GM21360 (cell line): ENCODE measurements around the gene TCERG1L.

Experiments
- ATAC-seq: cut with Tn5 transposase; IDR thresholded peaks from one replicate; pipeline ENCODE4 v1.9.1; 2021; ENCODE audit warnings: mild to moderate bottlenecking, moderate library complexity; ENCODE audit not compliant: unreplicated experiment

Gene TCERG1L

DNA sequence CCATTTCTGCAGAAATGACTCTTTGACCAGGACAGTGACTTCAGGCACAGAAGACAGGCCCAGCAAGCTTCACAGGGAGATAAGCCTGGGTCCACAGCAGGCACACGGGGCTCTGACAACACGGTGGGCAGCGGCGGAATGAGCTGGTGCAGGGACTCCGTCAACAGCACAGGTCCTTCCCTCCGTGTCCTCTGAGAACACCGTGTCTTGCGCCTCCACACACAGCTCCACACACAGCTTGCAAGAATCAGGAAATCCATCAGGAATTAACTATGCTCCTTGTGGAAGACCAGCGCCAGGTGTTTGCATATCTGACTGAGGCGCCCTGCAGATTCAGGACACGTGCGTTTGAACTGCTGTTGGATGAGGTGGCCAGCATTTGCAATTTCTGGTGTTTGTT lies 39.6 kb downstream of the TCERG1L start:
- no peak for ATAC-seq

GRCh38 chr10:131271195-131271880 lies 40.2 kb downstream of the TCERG1L start:
- ATAC-seq: no peak

DNA sequence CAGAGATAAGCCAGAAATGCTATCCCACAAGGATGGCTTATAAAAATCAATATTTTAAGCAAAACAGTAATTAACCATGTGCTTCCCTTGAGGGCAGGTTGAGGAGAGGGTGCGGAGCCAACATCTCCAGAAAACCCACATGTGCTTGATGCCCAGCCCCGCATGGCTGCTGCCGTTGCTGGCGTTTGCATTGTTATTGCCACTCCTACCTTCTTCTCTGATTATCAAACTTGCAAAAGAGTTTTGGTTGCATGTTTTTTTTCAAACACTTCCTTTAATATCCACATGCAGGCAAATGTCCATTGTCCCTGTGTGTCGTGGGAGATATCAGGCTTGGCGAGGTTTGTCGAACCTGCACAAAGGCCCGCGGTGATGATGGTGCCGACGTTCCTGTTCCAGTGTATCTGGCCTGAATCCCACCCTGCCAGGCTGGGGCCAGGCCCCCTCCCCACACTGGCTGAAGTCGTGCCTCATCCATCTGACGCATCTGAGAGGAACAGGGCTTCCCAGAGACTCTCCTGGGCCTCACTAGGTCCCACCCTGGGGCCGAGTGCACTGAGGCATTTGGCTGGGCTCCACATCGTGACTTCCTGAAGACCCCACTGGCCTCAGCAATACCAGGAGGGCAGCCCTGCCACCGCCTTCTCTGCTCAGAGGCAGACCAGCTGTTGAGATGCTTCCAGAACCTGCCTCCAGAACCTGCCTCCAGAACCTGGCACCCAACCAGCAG lies 40.9 kb downstream of the TCERG1L start:
- ATAC-seq: no peak

- no peak for ATAC-seq
Measured at GRCh38 chr10:131269776-131270460, 41.6 kb downstream of the TCERG1L start.

- no peak for ATAC-seq
Measured at GRCh38 chr10:131267814-131268095, 43.8 kb downstream of the TCERG1L start.

- ATAC-seq: no peak
Measured at GRCh38 chr10:131266936-131267813, 44.3 kb downstream of the TCERG1L start.

DNA sequence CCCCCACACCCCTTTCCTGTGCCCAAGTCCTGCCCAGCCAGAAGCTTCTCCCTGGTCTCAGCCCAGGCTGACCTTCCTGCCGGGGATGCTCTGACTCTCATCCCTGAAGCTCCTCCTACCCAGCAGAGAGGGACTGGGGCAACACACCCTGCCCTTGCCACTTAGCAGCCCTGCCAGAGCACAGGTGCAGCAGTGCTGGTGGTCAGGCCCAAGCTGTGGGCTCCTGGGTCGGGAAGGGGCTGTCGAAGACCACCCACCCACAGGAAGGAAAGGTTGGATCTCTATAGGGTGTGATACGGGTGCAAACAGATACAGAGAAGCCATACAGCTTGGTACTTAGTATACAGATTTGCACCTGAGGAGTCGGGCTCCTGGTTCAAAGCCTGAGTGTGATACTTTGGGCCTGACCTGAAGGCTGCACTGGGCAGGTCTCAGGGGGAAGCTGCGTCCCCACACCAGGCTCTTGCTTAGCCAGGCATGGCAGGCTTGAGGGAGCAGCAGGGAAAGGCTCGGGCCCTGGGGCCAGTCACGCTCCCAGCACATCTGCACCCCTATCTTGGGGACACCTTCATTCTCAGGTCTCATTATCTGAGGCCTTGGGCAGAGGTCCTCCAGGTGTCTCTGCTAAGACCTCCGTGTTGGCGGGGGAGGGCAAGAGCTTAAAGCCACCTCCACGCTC lies 47.3 kb downstream of the TCERG1L start:
- ATAC-seq: no peak

GRCh38 chr10:131261890-131262475 lies 49.5 kb downstream of the TCERG1L start:
- ATAC-seq: no peak

- no peak for ATAC-seq
Measured at GRCh38 chr10:131260452-131261211, 50.9 kb downstream of the TCERG1L start.

- ATAC-seq: no peak
Measured at GRCh38 chr10:131260031-131260430, 51.5 kb downstream of the TCERG1L start.

DNA sequence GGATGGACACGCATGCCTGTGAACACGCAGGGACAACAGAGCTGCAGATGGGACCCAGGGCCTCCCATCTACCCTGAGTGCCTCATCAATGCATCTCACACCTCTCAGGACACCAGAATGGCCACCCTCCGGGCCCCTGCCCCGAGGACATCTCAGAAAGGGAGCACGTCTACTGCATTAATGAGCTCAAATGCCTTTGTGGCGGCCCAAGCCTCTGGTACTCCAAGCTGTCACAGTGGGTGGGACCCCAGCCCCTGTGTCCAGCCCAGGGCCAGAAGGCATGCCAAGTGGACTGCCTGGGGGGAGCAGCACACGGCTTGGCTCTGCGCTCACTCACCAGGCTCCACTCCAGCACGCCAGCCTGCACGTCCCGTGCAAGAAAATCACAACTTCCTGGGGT lies 52.0 kb downstream of the TCERG1L start:
- ATAC-seq: no peak

DNA sequence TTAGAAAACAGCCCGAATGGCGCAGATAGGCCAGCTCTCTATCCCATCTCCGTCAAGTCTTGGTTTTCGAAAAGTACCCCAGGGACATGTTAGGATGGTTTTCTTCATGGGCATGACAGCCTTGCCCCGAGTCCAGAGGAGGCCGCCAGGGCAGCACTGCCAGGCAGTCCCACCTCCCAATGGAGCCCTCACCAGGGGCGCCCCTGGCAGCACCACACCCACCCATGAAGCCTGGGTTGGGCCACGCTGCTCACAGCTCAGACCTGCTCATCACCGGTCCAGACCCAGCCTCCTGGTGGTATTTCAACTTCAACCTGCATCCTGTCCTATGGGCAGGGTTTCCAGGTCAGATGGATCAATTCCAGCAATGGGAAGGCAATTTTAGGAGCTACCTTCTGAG lies 53.3 kb downstream of the TCERG1L start:
- ATAC-seq: no peak

DNA sequence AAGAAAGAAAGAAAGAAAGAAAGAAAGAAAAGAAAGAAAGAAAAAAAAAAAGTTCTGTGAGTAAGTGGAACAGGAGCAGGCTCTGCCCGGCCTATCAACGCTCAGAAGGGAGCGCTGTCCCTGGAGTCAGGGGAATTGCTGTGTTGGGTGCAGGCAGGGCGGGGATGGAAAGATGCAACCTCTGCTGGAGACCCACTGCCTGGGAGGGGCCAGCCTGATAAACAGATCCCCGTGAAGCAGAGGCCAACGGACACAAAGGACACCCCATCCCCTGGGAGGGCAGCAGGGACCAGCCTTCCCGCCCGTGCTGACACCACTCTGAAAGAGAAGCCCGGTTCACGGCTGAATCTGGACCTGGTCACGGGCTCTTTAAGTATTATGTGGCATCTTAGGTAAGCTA lies 54.5 kb downstream of the TCERG1L start:
- ATAC-seq: no peak

GRCh38 chr10:131254859-131255252 lies 56.7 kb downstream of the TCERG1L start:
- no peak for ATAC-seq

DNA sequence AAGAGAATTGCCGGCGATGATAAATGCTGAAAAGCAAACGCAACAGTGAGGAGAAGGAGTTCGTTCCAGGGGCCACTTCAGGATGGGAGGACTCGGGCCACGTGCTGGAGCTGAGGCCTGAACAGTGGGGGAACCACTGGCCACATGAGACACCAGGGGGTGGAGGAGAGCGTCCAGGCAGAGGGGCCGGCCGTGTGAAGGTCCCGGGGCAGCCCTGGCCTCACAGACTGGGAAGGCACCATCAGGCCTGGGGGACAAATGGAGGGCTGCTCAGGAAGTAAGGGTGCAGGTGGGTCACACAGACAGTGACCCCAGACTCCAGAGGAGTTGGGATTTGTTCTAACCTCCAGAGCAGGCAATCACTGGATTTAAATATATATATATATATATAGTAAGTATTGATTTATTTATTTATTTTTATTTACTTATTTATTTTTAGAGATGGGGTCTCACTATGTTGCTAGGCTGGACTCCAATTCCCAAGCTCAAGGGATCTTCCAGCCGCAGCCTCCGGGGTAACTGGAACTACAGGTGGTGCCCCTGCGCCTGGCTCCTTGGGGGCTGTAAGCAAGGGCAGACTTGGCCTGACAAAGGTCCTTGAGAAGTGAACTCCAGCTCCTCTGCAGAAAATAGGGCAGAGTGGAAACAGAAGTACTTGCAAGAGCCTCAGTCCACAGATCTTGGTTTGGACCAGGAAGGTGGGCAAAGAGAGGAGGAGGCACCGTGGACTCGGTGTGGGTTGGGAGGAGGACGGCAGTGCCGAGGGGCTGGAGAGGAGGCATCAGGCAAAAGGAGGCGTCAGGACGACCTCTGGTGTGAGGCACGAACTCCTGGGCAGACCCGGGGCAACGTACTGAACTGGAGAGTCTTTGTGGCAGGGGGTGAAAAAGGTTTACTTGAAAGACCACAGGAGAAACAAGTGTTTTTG lies 57.3 kb downstream of the TCERG1L start:
- ATAC-seq: no peak

GRCh38 chr10:131252567-131253276 lies 58.8 kb downstream of the TCERG1L start:
- ATAC-seq: no peak

- no peak for ATAC-seq
Measured at GRCh38 chr10:131251146-131251541, 60.4 kb downstream of the TCERG1L start.
